HG02973 (cell line): ENCODE results near the gene CD226.
"Not testable (repeated sequence)": the region's sequence is repeated elsewhere in the genome, so short reads cannot be mapped to it uniquely, and the experiment has no call there.

Experiments used
- ATAC-seq: cut with Tn5 transposase; IDR thresholded peaks from one replicate; pipeline ENCODE4 v1.9.1; 2021; ENCODE audit warnings: moderate library complexity; ENCODE audit not compliant: unreplicated experiment

CD226 gene

DNA sequence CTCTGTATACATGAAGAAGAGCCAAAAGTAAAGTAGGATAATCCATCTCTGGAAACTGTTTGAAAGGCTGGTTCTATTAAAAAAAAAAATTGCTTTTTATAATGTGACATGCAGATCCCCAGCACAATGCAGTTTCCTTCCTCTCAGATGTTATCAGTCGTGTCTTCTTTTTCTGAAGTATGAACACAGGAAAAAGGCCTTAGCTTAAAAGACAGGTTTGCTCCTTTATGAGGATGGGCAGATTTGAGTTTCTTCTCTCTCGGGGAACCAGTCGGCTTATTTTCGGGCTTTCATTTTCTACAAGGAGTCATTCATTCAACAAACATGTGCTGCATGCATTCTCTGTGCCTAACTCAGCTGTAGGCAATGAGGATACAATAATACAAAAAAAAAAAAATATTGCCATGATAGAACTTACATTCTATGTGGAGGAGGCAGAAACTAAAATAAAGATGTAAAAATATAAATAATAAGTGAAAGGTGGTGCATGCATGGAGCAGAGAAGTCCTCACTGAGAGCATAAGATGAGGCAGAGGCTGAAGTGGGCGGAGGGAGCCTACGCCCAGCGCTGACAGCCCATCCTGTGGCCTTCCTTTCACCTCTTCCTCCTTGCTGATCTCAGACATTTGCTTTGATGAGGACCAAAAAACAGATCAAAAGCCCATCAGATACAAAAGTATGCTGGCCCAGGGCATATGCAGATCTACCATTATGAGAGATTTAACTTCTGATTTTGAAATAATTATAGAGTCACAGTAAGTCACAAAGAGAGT is at the start of gene CD226:
CD226 (minus strand) TSS at position 513 of the 773 bp plus-strand sequence; CDS start at position 46, 467 bp downstream.
- peak; percentile 29 for ATAC-seq

DNA sequence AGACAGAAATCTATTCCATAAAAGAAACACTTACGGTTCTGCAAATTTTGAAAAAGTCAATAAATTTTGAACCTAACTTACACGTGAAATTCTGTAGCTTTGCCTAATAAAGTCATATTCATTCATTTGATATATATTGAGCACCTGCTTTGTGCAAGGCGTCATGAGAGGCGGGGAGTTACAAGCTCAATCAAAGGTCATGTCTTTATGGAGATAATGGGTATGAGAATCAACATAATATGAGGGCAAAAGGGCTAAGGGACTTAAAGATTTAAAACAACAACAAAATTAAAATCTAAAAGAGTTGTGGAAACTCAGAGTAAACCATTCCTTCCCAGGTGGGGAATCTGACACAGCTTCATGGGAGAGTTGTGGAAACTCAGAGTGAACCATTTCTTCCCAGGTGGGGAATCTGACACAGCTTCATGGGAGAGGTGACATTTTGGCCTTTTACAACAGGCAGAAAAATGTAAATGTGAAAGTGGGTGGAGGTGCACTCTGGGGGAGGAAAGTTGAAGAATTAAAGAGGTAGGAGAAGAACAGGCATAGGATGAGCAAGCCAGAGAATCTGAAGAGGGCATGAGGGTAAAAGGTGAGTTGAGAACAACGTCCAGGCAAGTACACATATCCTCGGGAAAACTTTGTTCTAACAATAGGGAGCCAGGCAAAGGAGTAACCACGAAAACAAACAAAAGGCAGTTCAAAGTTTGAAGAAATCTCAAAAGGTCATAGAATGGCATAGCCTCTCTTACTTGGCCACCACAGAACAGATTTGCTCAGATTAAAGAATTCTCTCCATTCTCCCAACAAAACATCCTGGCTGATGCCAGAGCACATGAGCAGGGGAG is 49.5 kb upstream of the CD226 start:
- ATAC-seq: no peak

DNA sequence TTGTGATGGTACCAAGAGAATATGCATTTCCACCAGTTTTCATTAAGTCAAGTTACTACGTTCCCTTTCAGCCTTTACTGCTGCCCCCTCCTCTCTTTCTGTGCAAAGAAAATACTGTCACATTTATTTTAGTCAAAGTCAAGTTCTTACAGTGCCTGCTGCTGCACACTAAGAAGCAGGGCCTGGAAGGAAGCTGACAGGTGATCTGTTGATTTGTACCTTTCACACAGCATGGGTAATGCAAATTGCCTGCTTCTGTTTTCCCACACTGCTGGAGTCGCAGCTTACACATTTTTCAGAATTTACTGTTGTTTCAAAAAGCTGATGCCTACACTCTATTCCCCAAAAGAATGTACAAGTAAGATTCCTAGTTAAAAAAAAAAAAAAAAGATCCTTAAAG is 48.7 kb upstream of the CD226 start:
- ATAC-seq: no peak

DNA sequence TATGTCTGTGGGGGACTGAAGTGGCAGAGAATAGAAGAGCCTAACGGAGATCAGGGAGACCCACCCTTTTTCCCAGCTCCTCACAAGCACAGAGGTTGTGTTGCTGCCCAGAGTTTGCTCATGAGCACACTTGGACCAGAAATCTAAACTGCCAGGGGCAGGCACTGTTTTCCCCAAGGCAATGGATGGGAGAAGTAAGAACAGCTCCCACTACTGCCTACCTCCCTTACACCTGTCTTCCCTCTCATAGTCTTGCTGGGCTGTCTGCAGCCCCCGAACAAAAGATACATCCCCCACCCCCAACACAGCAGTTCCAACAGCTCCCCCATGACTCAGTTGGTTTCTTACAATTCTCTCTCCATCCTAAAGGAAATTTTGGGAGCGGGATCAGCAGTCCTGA is 48.1 kb upstream of the CD226 start:
- ATAC-seq: no peak

DNA sequence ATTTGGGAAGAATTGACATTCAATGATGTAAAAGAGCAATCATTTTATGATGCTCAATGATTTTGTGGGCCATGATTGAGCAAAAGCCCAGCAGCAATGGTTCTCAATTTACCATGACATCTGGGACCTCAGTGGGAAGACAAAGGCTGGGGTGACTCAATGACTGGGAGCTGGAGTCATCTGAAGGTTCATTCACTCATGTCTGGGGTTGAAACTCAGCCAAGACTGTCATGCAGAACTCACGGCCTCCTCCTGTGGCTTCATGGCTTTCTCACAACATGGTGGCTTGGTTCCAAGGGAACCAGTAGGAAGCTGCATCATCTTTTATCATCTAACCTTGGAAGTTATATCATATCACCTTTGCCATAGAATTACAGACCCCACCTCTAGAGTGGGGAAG is 45.1 kb upstream of the CD226 start:
- ATAC-seq: no peak

DNA sequence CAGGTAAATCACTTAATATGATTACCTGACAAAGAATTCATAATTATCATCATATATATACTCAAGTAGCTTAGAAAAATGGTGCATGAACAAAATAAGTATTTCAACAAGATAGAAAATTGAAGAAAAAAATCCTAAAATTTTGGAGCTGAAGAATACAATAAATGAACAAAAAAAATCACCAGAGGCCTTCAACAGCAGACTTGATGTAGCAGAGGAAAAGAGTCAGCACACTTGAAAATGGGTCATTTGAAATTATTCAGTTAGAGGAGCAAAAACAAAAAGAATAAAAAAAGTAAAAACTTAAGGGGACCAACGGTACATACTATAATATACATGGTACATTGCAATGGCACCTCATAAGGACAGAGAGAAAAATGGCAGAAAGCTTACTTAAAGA is 40.2 kb upstream of the CD226 start:
- no peak for ATAC-seq

DNA sequence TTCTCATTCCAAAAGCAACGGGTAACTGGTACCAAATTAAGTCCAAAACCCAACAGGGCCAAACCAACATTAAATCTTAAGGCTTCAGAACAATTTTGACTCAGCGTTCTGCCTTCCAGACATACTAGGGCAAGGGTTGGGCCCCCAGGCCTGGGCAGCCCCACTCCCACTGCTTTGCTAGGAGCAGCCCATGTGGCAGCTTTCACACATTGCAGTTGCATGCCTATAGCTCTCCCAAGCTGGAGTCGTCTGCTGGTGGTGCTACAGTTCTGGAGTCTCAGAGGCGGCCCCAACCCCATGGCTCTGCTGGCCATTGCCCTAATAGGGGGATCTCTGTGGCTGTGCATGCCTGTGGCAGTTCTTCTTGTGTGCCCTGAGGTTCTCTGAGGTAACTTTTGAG is 37.6 kb upstream of the CD226 start:
- ATAC-seq: no peak

DNA sequence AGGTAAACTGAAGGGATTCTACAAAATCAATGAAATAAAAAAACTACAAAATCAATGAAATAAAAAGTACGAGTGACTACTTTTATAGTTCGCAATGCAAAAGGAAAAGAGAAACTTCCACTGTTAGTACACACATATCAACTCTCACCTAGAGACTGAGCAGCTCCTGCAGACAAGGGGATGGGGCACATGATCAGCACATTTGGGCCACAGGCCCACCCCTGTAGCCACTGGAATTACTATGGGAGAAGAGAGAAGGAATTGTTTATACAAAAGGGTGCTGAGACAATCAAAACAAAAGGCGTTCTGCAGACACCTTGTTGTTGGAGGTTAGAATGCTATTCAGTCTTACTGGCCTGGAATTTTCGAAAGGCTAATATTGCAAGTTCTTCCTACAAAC is 34.7 kb upstream of the CD226 start:
- no peak for ATAC-seq

DNA sequence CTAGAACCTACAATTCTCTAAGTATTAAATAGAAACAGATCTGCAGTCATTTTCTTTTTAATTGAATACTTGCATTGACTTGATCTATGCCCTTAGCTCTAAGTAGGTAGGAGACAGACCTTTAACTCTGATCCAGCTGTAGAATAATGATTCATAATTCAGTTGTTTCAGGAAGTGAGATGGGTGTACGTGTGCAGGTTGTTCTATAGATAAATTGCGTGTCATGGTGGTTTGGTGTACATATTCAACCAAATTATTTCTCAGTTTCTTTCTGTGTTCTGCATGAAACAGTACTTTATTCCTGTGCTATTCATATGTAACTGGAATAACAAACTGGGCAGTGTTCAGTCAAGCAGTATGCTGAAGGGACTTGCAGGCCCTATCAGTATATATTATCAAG is 34.3 kb upstream of the CD226 start:
- ATAC-seq: peak; percentile 37

DNA sequence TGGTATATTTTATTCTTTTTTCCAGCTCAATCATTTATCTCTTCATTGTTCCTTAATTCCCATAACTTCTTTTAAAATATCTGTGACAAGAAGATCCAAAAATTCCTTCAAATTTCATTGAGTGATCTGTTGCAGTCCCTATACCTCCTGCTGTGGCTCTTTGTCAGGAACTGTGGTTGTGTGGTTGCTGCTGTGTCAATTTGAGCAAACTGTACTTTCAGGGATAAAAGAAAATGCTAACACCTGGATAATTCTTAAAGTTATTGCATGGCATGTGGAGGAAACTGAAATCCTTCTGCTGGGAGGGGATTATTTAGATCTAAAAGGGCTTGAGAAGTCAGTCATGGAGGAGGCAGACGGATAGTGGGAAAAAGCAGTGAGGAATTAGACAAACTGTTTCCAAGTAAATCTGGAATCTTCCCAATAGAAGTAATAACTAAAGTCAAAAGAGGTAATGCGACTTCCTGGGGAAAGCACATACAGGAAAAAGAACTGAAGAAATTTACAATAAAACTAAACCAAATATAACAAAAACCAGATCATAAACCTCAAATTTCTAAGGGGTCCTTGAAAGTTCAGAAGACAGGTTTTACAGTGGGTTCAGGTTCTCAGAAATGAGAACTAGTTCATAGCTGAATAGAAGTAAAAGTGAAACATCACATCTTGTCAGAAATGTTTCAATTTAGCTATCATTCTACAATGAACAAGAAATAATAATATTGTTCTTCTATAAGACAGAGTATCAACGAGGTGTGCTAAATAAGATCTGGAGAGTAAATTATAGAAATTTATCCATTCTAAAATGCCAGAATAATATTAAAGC is 33.5 kb upstream of the CD226 start:
- no peak for ATAC-seq

DNA sequence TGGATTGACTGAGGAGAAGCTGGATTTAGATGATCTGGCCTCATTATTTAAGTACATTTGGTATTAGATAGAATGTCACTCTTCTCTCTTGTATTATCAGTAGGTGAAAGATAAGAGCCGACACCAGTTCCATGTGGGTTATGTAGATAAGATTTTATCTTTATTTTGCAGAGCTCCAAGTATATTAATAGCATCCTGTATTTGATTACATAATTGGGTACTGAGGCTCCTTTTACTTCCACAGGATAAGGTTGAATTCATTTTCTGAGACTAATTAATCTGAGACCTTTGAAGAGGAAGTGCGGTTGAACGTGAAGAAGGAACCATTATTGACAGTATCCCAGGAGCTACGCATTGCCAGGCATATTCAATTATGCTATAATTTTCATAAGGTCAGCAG is 32.8 kb upstream of the CD226 start:
- no peak for ATAC-seq

DNA sequence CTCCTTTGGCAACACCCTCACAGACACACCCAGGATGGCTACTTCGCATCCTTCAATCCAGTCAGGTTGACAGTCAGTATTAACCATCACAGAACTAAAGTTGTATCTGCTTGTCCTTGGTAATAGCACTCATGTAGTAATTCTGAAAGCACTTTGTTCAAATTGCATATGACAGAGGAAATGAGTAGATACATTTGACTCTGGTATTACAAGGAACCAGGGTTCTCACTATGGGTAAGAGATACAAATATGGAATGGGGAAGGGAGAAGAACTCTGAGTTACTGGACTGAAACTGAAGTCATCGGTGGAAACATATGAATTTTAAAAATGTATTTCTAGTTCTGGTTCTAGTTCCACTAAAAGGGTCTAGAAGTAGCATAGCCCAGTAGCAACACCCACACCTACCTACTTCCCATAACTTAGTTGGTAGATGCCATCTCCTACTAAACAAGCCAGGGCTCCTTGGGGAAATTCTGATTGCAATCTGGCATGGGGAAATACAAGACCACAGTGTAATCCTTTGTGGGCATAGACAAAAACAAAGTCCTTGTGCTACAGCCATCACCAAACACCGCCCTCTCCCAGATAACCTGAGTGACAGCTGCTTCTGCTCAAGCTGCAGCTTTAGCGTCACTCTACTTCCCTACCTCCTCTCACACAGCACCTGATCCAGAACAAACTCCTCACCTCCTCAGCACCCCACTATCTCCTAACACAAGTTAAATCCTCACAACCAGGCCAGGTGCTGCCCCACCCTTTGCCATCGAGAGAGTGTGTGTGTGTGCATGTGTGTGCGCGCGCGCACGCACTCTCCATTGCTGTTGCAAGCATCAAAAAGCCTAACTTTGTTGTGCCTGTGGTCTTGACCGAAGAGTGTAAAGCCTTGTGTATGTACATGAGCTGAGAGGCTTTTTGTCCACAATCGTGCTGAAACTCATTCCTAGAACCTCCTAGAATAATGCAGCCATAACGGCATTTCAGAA is 31.4 kb upstream of the CD226 start:
- ATAC-seq: peak; percentile 87

DNA sequence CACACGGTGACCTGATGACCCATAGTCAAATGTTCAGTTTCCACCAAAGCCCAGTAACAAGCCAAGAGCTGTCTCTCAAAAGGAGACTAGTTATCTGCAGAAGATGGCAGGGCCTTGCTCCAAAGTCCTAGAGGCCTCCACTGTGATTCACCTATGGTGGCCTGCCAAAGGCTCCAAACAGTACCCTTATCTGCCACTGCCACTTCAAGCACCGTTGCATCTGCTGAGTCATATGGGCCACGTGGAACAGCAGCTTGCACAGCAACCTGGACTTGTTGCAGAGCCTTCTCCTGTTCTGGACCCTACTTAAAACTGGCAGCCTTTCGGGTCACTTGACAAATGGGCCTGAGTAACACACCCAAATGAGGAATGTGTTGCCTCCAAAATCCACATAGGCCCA is 27.6 kb upstream of the CD226 start:
- ATAC-seq: not testable (repeated sequence)

DNA sequence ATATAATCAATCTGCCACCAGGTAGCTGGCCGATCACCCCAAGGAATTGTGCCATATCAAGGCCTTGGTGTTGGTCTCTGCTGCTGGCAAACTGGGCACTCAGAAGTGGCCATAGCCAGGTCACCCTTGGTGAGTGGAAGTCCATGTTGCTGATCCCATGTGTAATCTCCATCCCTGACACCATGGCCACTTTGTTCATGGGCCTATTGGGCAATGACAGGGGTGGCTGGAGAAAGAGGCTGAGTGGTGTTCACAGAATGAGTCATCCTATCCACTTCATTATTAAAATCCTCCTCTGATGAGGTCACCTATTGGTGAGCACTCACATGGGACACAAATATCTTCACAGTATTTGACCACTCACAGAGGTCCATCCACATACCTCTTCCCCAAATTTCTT is 26.7 kb upstream of the CD226 start:
- no peak for ATAC-seq

DNA sequence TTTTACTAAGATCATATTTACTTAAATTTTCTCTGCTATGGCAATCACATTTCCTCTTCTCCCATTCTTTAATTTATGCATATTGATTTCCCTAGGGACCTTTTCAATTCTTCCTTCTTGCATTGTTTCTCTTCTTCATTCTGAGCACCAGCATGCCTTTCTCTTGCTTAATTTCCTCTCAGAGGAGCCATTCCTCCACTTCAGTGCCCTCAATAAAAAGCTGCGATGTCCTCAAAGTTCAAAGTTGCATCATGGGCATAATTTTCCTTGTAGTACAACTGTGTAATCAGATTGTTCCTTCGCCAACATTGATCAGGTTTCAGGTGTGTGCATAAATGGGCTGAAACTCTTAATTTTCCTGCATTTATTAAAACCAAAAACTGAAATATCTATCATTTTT is 21.8 kb upstream of the CD226 start:
- no peak for ATAC-seq

DNA sequence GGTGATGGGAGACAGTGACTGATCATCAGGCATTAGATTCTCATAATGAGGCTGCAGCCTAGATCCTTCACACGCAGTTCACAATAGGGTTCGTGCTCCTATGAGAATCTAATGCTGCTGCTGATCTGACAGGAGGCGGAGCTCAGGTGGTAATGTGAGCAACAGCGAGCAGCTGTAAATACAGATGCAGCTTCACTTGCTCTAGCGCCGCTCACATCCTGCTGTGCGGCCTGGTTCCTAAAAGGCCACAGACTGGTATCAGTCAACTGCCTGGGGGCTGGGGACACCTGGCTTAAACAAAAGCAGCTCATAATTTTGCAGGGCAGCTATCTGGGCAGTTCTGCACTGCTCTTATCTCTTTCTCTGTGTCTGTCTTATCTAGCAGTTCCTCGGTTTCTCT is 20.4 kb upstream of the CD226 start:
- ATAC-seq: no peak

DNA sequence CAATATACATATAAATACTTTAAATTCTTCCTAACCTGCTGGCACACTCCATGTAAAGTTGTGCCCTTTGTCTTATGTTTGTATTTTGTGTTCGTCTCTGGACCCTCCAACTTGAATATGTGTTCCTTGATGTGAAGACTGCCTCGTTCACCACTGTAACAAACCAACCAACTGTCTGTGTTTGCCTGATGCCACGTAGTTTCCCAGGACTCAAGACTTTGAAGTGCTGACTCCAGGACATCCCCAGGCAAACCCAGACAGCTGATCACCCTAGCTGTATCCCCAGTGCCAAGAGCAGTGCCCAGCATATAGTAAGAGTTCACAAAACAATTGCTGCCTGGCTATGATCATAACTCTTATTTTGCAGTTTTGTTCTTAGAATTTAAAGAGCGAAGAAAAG is 15.5 kb upstream of the CD226 start:
- no peak for ATAC-seq

DNA sequence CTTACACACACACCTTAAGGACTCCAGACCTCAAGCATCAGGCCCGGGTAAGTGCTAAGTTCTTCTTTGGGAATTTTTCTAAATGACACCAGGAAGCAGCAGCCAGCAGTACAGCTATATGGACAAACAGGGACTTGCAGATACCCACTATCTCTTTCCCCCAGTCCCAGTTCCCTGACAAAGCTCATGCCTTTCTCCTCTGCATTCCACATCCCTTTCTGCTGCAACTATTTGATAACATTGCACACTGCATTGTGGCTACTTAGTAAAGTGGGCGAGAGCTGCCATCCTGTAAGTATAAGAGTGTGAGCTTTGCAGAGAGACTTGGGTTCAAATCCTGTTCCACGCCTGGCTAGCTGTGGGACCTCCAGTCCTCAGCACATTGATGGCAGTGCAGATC is 14.0 kb upstream of the CD226 start:
- ATAC-seq: no peak

DNA sequence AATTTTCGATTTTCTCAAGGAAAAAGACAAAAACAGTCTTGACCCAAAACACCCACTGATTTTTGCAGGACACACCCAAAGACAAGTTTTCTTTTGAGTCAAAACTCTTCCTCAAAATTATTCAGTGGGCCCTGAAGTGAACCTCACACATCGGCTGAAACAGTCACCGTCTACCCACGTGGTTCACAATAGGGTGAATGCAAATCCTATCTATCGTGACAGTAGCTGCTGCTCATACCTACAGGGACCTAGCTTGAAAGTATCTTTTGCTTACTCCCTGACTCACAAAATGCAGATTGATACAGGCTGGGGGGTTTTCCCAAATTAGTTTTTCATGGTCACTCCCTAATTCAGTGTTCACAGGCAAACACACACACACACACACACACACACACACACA is 10.7 kb upstream of the CD226 start:
- ATAC-seq: peak; percentile 71

DNA sequence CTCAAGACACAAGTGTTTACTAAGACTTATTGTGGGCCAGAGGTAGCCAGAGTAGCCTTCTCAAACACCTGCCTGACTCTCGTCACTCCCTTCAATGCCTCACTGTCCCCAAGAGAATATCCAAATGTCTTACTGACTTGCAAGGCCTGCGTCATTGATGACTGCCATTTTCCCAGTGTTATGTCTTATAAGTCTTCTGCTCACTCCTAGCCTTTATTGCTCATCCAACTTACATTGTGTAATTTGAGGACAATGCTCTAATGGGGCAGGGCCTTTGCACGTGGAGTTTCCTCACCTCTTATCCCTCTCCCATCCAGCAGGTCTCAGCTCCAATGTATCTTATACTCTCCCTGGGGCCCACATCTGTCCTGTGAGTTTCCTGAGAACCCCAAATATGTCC is 10.1 kb upstream of the CD226 start:
- ATAC-seq: no peak
